HK-2 (cell line): ENCODE results near the gene TMBIM4.
"Not testable (repeated sequence)": the region's sequence is repeated elsewhere in the genome, so short reads cannot be mapped to it uniquely, and the experiment has no call there.

Experiments
- DNase-seq: peaks from one replicate; pipeline ENCODE4 v3.0.0-alpha.2; 2018; ENCODE audit not compliant: unreplicated experiment

Gene TMBIM4

DNA sequence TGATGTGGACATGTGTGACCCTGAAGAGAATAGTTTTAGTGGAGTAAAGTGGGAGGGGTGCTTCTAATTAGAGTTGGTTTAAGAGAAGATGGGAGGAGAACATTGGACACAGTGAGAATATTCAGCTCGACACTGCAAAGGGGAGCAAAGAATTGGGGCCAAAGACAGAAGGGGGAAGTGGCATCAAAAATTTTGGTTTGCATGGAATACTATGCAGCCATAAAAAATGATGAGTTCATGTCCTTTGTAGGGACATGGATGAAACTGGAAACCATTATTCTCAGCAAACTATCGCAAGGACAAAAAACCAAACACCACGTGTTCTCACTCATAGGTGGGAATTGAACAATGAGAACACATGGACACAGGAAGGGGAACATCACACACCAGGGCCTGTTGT, 15.0 kb upstream of the TMBIM4 start:
- DNase-seq = not testable (repeated sequence)

GRCh38 chr12:66182956-66183355, 13.2 kb upstream of the TMBIM4 start:
- DNase-seq = no peak

- DNase-seq = no peak
Observed at GRCh38 chr12:66176105-66176900, 6.5 kb upstream of the TMBIM4 start.

DNA sequence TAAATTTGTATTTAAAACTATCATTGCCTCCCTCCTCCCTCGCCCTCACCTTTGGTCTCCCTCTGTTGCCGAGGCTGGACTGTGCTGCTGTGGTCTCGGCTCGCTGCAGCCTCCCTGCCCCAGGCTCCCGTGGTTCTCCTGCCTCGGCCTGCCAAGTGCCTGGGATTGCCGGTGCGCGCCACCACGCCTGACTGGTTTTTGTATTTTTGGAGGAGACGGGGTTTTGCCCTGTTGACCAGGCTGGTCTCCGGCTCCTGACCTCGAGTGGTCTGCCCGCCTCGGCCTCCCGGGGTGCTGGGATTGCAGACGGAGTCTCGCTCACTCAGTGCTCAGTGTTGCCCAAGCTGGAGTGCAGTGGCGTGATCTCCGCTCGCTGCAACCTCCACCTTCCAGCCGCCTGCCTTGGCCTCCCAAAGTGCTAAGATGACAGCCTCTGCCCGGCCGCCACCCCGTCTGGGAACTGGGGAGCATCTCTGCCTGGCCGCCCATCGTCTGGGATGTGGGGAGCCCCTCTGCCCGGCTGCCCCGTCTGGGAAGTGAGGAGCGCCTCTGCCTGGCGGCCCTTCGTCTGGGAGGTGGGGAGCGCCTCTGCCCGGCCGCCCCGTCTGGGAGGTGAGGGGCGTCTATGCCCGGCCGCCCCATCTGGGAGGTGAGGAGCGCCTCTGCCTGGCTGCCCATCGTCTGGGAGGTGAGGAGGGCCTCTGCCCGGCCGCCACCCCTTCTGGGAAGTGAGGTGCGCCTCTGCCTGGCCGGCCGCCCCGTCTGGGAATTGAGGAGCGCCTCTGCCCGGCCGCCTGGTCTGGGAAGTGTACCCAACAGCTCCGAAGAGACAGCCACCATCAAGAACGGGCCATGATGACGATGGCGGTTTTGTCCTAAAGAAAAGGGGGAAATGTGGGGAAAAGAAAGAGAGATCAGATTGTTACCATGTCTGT, 4.9 kb upstream of the TMBIM4 start:
- not testable (repeated sequence) for DNase-seq

DNA sequence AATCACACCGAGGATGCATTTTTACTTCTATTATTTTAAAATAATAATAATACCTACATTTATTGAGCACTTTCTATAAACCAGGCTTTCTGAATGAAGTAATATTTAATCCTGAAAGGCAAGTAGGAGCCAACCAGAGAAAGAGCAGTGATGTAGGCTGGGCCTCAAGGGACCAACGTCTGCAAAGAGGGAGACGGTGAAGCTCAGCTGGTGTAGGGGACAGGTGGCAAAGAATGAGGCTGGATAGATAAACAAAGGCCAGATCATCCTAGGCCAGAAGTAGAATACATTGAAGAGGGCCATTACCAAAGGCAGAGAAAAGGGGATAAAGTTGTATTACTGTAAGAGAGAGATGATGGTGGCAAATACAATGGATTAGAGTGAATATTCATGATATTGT, 810 bp upstream of the TMBIM4 start:
- no peak for DNase-seq

DNA sequence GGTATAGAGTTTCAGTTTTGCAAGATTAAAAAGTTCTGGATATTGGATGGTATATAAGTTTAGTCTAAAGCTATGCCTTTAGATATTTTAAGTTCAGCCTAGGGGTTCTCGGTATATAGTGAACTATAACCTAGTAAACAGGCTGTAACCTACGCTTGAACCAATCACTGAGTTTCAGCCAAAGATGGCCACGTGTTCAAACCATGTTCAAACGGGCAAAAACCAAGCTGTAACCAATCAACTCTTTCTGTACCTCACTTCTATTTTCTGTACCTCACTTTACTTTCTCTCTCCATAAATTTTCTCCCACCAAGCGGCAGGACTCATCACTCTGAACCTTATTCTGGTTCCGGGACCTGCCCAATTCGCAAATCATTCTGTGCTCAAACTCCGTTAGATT, 1.4 kb downstream of the TMBIM4 start:
- DNase-seq = no peak

DNA sequence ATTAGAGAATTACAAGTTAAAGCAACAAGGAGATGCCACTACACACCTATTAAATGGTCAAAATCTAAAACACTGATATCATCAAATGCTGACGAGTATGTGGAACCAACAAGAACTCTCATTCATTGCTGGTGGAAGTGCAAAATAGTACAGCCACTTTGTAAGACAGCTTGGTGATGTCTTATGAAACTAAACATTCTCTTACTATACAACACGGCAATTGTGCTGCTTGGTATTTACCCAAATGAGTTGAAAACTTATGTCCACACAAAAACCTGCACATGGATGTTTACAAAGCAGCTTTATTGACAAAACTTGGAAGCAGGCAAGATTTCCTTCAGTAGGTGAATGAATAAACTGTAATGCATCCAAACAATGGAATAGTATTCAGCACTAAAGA, 3.2 kb downstream of the TMBIM4 start:
- DNase-seq = no peak

GRCh38 chr12:66165141-66165540, 4.7 kb downstream of the TMBIM4 start:
- DNase-seq = no peak

DNA sequence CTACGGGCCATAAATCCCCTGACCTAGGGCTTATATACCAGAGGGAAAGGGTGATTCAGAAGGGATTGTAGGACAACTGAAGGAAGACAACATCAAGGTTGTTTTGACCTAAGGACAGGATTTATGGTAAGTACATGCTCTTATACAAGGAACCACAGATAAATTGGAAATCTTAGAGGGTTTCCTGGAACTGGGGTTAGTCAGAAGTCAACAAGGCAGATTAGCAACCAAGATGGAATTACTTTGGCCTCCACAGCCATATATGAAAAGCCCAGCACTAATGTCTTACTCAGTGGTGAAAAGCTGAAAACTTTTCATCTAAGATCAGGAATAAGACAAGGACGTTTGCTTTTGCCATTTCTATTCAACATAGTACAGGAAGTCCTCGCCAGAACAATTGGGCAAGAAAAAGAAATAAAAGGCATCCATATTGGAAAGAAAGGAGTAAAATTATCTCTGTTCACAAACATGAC, 5.4 kb downstream of the TMBIM4 start:
- DNase-seq = no peak

GRCh38 chr12:66163289-66163688, 6.5 kb downstream of the TMBIM4 start:
- DNase-seq = no peak

DNA sequence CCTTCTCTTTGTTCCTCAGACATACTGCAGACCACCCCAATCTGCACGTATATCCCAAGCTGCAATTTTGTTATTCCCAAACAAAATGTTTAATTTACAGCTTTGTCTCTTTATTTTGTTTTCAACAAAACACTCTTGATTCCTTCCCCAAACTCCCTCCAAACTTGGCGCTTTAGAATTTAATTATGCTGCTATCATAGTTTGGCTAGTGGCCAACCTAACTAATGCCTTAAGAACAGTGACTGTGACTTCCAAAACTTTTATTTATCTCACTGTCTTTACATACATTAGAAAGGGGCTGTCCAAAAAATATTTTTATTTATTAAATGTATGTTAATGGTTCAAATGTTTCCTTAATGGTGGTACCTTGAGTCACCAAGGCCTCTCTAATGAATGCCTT, 7.1 kb downstream of the TMBIM4 start:
- no peak for DNase-seq

DNA sequence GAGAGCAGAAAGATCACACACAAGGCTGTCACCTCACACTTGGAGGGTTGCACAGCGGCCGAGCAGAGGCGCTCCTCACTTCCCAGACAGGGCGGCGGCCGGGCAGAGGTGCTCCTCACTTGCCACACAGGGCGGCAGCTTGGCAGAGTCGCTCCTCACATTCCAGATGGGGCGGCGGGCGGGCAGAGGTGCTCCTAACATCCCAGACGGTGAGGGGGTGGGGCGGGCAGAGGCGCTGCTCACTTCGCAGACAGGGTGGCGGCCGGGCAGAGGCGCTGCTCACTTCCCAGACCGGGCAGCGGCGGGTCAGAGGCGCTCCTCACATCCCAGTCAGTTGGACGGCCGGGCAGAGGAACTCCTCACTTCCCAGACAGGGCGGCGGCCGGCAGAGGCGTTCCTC, 9.1 kb downstream of the TMBIM4 start:
- DNase-seq = no peak

DNA sequence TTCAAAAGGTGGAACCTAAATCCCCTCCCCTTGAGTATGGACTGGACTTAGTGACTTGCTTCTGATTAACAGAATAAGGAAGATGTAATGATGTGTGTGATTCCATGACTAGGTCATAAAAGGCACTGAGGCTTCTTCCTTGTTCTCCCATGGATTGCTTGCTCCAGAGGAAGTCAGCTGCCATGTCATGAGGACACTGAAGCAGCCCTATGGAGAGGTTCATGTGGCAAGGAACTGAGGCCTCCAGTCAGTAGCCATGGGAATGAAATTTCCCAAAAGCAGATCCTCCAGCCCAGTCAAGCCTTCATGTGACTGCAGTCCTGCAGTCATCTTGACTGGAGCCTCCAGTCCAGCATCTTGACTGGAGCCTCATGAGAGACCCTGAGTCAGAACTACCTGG, 10.7 kb downstream of the TMBIM4 start:
- no peak for DNase-seq

DNA sequence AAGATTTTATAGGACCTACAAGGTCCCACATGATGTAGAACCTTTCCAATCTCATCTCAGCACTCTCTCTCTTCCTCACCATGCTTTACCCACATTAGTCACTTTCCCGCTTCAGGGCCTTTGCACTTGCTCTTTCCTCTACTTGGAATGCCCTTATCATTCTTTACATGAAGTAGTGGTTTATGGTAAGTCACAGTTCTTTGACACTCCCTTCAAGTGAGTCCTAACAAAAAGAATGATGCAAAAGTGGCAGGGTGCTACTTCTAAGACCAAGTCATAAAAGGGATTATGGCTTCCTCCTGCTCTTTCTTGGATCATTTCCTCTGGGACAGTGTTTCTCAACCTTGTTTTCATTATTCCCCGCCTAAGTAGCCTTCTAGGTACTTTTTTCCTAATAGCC, 13.1 kb downstream of the TMBIM4 start:
- DNase-seq = no peak

DNA sequence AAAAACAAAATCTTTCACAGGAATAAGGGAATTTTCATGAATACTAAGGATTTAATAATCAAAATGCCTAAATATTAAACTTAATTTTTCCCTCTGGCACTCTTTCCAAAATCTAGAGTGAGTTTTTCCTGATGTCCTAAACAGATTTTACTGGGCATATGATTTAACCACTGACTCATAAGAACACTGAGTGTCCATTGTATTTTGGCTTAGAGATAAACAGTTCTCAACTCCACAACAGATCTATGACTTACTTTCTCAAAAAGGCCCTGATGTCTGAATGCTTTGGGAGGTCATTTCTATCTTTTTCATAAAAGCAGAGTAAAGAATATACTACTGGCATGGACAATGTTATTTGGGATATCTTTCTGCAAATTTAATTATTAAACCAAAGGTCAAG, 15.0 kb downstream of the TMBIM4 start:
- DNase-seq = no peak

DNA sequence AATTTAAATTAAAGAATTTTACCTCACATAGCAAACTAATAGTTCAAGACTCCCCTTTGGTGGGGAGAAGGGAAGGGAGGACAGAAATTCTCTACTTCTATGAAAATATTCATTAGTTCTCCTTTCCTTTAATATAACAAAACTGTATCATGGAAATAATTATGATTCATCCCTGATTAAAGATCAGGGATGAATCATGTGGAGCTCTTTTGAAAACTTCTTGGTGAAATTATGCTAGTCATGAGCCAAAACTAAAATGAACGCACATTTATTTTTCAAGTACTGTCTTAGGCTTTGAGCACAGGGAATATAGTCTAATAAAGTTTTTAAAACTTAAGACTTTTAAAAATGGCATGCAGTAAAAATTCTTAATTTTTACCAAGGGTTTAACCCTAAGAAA, 17.1 kb downstream of the TMBIM4 start:
- no peak for DNase-seq

DNA sequence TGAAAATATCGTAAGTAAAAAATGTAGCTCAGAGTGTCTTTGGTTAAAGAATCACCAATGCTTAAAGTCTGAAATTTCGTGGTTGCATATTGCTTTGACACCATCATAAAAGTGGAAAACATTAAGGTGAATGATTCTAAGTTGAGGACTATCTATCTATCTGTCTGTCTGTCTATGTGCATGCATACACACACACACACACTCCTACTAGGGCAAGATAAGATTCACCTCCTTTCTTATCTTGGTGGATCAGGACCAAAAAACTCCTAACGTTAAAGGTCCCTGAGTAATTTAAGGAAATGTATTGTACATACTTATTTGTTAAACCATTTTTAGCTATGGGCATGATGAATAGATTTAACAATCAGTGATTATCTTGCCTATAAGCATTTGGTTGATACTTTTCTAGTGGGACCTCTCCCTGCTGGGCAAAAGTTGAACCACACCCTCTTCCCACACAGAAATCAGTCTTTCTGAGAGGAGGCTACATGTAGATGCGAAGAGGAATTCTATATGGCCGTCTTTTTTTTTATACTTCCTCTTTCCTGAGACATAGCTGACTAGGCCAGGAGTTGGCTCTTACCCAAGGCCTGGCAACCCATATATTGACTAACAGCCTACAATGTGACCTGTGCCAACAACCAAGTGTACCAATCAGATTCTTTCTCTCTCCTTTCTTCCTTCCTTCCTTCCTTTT, 19.9 kb downstream of the TMBIM4 start:
- no peak for DNase-seq

DNA sequence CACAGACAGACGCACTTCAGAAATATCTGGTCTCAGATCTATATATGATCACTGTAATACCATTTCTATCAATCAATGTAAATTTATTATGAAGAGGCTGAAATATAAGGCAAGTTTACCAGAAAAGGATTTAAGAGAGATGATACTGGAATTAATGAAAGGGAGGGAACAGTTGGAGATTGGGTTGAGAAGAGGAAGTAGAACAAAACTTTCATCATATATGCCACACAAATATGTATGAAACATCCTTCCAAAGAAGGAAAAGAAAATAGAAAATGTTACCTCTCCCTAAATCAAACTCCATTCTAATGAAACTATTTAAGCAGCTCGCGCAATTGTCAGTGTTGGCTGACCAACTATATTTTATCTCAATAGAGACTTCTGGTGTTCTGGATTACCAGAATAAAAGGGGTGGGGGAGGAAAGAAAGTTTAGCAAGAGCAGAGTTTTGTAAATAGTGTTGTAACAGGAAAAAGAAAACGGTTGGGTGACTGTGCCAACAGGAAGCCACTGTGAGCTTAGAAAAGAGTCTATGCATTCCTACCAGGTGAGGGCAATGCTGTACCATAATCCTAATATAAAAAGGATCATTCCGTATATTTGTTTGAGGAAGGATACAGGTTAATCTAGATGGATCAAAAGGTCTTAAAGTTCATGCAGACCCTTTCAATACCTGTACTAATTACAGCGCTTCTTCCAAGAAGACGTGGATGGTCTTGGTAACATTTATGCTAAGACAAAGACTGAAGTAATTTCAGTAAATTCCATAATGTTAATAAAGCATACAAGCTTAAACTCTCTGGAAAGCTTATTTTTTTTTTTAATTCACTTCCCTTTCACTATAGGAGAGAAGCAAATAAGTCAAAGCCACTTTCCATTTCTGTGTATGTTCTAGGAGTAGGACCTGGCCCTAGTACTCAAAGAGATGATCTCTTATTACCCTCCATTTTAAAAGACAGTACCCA, 24.7 kb downstream of the TMBIM4 start:
- DNase-seq = no peak

GRCh38 chr12:66143868-66144267, 25.9 kb downstream of the TMBIM4 start:
- no peak for DNase-seq

DNA sequence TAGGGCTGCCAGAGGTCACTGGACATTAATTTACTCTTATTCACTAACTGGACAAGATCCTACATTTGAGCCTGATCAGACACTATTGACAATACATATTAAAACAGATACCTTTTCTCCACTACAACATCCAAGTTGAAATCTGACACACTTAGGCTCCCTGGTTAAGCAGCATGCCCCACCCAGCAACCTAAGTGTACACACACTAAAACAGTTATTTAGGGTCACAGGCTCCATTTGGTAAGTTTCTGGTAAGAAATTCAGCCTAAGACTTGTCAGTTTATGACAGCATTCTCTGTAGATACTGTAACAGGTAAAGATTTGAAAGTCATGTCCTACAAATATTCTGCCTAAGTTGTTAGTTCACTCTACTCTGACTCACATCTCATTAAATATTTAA, 27.0 kb downstream of the TMBIM4 start:
- DNase-seq = no peak

DNA sequence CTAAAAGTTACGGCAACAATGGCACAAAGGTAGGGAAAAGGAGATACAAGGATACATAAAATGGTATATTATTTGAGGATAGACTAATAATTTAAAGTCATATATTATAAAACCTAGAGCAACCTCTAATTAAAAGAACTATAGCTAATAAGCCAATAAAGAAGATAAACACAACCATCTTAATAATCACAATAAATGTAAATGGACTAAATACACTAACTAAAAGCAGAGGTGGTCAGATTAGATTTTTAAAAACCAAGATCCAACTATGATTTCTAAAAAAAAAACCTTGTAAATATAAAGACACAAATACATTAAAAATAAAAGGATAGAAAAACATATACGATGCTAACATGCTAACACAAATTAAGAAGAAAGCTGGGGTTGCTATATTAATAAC, 28.5 kb downstream of the TMBIM4 start:
- DNase-seq = no peak
